Medulla oblongata (tissue), 1 donor: ENCODE measurements around the gene TEX48.
A peak's percentile ranks its signal among the peaks of the same experiment; 100 is the strongest.

Experiments used
- DNase-seq: peaks from one replicate; pipeline ENCODE4 v3.0.0-alpha.2; 2015; ENCODE audit errors: extremely low spot score

The TEX48 gene

DNA sequence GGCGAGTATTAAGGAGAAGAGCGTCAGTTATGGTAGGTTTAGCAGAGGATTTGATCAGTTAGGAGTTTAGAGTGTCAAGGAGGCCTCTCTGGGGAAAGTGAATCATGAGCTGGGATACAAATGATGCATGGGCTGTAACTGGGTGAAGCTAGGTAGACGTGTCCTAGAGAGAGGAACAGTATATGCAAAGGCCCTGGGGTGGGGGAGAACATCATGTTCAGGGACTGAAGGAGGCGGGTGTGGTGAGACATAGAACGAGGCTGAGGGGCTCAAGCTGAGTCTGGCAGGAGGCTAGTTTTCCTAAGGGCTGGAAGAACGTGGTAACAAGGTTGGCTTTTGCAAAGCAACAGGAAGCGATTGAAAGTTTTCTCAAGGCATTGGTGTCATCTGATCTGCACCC is 60.4 kb downstream of the TEX48 start:
- no peak for DNase-seq

DNA sequence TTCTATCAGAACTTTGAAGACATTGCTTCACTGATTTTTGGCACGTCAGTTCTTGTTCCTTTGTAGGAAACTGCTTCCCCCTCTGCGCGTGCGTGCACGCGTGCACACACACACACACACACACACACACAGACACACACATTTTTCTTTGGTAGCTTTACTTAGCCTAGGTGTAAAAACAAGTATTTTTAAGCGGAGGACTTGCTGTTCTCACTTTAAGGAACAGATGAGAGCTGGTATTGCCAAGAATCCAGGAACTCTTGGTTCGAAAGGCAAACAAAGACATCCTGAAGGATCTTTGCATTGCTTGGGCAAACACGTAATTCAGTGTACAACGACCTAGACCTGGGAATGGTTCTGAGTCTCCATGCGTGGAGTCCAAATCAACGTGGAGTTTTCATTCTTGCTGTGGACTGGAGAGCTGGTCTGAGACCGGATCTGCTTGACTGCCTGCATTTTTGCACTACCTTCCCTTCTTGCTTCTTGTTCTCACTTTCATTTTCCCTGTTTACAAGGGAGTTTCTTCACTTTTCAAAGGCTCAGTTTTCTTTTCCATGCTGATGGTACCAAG is 62.7 kb downstream of the TEX48 start:
- DNase-seq: peak; percentile 29

DNA sequence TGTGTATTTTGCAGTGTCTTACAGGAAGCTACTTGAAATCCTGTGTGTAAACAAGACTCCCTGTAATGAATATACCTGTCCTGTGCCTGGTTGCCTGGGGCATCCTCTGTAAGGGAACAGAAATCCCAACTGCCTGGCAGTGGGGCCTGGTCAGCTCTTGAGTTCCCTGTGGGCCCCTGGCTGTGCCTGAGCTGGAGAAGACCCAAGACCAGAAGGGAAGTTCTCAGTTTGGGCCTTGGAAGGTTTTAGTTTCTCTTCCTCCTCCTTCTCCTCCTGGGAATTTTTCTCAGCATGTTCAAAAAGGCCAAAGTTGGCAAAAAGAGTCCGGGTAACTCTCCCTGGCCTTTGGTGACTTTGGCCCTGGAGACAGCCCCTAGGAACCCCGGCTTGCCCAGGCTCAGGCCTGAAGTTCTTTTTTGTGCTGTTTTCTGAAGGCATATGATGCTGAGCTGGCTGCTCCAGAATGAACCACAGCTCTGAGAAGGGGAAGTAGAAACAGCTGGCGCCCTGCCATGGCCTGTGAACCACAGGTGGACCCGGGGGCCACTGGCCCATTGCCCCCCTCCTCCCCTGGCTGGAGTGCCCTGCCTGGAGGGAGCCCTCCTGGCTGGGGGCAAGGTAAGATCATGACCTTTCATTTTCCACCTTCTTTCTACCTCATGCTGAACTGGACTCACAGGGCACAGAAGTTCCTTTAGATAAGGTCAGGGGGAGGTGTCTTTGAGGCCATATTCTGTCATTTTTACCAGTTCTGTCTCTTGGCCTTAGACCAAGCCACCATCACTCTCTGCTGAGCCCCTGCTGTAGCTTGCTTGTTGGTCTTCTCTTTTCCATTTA is 65.1 kb downstream of the TEX48 start:
- DNase-seq: peak; percentile 71
